Activated gamma-delta T cell treated with Interleukin-2 at 50 U/mL for 16 hours (primary cell): ENCODE results near the gene ABHD17A.
"Not testable (repeated sequence)": the region's sequence is repeated elsewhere in the genome, so short reads cannot be mapped to it uniquely, and the experiment has no call there.

ENCODE experiments used
- DNase-seq: peaks from one replicate; pipeline ENCODE4 v3.0.0-alpha.2; 2020

The ABHD17A gene

DNA sequence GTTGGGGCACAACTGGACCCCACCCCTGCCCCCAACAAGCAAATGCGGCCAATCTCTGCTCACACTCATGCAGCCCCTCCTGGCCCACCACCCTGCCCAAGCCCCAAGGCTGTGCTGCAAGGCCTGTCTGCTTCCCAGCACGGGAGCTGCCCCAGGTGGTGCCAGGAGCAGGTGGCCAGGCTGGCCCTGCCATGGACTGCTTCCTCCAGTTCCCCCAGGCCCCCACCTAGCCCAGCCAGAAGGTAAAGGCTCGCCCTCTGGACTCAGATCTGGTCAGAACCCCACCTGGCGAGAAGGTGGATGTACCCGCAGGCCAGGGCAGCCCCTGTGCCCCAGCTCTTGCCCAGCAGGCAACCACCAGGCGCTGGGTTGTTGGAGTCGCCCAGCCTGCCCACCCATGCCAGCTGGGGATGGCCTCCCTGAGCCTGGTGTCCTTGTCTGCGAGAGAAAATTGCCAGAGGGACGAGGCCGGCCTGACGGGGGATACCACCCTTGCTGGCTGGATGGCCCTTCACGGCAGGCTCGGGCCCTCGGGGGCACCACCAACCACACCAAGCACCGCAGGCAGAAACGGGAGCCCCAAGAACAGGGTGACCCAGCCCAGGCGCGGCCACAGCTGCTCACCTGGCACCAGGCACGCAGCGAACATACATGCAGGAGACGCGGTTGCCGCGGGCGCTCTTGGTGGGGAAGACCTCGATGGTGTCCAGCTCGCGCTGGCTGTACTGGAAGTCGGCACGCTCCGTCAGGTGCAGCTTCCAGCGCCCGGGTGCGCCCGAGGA, 4.5 kb downstream of the ABHD17A start:
- DNase-seq, result no peak

DNA sequence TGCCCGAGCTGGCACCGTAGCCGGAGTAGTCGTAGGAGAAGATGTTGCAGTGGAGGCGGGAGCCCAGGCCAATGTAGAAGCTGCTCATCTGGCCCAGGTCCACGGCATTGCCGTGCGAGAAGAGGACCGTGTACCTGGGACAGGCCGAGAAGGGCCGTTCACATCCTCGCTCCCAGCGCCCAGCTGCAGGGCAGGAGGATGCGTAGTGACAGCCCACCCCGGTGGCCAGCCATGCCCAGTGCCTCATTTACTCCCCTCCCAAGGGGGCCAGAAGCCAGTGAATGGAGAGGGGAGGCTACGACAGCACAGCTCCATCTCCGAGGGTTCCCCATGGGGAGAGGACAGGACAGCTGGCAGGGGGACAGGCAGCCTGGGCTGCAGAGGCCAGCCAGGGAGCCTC, 5.3 kb downstream of the ABHD17A start:
- not testable (repeated sequence) for DNase-seq

DNA sequence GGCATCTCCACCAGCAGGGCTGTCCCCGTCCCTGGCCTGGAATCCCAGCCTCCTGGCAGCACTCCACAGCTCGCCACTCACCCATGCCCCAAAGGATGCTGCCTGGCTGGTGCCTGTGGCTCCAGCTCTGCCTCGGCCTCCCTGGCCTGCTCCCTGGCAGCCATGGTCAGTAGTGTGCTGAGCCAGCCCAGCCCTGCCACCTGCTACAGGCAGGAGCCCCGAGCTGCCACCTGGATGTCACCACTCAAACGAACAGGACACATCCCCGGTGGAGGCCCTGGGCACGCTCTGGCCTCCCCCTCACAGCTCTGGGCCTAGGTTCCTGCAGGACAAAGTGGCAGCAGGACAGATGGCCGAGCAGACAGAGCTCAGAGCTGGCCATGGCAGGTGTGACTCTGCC, 6.7 kb downstream of the ABHD17A start:
- DNase-seq, result not testable (repeated sequence)

DNA sequence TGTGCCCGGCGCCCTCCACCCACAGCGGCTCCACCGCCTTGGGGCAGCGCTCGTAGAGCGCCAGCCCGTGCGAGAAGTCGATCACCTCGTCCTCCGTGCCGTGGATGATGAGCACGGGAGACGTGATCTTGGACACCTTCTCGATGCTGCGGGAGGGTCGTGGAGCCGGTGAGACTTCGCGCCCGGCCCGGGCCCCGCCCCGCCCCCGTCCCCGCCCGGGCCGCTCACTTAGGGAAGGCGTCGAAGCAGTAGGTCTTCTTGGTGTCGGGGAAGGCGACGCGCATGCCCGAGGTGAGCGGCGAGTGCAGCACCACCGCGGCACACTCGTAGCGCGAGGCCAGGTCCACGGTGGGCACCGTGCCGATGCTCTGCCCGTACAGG, 8.0 kb downstream of the ABHD17A start:
- not testable (repeated sequence) for DNase-seq

DNA sequence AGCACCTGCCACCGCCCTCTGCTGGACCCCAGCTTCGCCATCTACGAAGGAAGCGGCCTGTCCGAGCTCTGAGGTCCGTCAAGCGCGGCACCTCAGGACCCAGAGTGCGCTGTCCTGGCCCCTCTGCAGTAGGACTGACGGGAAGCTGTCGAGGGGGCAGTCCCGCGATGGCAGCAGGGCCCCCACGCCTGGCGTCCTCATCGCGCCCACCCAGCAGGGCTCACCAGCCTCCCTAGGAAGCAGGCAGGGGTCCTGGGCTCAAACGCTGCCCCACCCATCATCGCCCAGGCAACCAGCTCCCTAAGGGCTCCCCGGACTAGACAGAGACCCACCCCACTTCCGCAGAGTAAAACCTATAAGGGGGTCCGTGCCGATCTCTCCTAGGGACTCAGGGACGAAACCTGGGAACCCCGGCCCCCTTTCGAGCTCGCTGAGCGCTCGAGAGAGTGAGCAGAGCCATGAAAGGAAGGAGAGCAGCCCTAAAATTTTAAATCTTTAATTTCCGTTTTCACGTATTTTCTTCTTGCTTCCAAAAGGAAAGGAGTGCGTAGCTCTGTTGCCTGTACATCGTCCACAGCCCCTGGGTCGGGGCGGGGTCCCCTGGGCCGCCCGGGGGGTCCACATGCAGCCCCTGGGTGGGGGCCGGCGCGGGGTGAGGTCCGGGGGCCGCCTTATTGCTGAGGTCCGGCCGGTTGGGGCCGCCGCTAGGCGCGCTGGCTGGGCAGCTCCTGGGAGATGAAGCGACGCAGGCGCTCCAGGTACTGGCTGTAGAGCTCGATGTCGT, 8.6 kb downstream of the ABHD17A start:
- not testable (repeated sequence) for DNase-seq

DNA sequence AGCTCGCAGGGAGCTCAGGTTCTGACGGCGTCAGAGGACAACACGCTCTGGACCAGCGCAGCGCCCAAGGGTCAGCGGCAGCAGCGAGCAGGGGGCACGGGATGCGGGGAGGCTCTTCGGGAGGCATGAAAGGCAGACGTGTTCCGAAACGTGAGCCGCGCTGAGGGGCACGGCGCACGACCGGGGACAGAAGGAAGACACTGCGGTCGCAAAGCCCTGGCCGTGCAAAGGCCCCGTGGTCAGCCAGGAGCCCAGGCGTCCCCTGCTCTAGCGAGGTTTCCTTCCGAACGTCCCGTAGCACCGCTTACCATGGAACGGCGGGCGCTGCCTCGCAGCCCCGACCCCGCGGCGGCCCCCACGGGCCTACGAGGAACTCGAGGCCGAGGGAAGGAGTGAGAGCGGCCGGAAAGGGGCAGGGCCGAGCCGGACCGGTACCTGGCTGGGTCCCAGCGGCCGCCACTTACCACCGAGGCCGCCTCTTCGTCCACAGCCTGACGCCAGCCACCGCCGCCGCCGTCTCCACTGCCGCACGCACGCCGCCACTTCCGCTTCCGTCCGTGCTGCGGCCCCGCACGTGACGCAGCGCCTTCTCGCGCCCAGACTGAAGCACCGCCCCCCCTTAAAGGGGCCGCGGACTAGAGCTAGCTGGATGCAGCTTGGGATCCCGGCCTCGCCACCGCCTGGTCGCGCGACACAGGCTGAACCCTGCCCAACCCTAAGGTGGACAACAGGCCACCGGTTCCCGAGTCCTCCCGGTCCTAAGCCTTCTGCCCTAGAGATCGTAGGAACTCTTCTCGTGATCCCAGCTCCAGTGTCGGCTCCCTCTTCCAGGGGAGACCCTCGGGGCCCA, 9.4 kb downstream of the ABHD17A start:
- DNase-seq, result peak; percentile 85

DNA sequence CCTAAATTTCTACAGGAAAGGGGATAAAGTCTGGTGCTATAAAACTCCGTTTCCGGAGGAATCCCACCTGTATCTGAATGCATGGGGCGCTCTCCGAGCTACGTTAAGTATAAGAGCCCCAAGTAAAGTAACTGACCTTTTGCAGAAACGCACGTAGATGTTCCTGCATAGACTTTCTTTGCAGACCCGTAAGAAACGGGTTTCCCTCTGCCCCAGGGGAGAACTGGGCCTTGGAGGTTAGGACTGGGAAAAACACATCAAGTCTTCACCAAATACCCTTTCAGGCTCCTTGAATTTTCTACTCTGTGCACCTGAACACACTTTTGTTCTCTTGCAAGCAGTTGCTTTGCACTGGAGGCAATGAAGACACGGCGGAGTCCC, 10.0 kb downstream of the ABHD17A start:
- DNase-seq, result not testable (repeated sequence)

DNA sequence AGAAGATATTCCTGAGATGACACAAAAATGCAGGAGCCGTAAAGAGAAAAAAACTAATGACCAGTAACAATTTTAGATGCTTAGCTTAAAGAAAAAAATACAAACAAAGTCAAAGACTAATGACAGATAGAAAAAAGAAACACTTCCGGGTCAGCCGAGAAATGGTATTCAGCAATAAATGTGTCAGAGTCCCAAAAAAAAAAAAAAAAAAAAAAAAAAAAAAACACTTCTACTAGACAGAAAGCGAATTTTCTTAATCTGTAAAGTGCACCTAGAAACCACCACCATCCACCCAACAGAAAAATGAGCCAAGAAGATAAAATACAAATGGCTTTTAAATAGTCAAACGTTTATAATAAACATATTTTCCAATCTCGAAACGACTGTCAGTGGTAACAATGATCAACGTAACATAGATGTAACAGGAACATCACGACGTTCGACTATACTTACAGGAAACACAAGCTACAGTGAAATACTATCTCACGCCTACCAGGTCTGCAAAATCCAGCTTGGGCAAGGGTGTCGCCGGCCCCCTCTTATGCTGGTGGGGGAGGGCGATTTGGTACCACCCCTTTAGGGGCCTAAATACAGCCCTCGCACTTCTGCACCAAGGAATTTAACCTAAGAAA, 10.6 kb downstream of the ABHD17A start:
- peak; percentile 13 for DNase-seq

DNA sequence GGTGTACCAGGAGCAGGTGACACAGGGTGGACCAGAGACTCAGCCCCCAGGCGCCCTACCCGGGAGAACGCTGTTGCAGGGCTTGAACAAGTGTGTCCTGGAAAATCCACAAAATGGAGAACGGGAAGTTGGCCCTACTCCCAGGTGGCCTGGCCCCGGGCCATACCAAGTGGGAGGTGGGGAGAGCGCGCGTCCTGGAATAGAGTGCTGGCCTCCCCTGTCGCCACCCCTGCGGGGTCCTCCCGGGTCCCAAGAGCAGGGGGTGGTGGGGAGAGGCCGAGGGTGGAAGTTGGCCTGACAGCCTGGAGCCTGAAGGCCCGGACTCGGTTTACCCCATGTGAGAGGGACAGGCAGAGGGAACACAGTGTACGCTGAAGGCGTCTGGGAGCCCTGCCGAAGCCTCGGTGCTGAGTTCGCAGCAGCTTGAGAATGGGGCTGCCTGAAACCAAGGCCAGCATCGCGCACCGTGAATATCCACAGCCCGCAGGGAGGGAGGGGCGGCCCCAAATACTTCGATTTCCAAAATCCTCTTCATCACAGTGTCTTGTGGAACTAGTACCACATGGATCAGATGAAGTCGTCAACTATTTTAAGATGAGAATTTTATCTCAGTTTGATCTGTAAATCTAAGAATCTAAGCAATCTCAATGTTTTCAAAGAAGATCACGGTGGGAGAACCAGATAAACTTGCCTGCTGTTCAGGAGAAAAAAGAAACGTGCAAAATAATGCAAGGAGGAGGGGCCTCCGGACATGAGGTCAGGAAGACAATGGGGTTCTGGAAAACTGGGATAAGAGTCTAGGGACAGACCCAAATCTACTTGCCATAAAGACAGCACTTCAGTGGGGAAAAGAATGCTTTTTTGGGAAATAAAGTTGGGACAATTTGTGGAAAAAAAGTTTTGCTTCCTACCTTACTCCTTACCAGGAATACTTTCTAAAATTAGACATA, 11.5 kb downstream of the ABHD17A start:
- DNase-seq, result no peak

DNA sequence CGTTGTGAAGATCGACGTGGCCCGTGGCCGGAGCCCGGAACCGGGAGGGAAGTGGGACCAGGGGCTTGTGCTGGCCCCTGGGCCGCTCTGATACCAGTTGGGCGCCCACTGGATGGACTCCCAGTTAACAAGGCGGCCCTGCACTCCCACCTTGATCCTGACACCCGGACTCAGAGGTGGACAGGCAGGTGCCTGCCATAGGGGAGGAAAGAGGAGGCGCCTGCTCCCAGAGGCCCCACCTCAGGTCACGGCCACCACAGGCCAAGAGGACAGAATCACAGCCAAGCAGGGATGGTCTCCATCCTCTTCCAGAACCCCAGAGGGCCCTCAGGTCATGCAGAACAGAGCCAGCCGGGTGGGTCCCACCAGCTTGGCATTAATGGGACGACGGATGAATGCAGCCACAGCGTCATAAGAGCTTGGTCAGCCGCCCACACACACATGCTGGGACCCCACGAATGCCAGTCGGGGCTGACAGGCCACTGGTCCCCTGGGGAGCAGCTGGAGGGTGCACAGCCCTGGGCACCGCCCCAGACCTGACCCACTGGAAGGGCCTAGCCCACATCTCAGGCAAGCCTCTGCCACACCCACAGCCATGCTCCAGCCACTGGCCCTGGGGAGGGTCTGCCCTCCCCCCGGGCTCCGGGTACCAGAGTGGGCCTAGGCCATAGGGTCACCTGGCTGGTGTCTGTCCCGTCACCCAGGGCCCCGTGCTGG, 12.3 kb downstream of the ABHD17A start:
- DNase-seq, result no peak

DNA sequence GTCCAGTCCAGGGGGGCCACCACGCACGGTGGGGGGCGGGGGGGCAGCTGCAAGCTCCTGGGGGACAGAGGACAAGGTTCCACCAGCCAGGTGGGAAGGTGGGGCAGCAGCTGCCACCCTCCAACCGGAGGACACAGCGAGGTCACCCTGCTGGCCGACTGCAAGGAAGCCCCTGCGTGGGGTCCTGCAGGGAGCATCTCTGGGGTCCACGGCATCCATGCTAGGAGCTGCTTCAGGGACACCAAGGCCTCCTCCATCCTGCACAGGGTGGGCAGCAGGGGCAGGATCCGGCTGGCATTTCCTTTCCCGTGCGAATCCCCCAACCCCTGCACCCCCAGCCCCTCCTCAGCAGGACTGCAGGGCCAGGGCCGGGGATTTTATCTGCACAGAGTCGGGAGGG, 13.7 kb downstream of the ABHD17A start:
- no peak for DNase-seq

DNA sequence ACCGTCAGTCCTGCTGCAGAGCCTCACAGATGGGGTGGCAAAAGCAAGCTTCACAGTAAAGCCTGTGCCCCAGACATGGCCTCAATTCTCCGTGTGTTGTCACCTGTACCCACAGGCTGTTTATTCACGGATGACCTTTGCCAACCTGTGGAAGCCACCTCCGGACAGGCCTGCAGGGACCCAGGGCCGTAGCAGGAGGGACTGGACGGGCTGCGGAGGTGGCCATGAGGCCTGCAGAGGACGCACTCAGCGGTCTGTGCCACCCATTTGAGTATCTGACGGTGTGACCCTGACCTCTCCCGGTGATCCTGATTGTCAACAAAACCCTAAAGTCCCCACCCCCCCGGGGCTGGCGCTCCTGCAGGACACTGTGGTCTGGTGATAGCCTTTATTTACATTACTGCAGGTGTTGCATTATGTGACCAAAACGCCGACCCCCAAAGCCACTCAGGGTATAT, 14.1 kb downstream of the ABHD17A start:
- DNase-seq, result no peak

DNA sequence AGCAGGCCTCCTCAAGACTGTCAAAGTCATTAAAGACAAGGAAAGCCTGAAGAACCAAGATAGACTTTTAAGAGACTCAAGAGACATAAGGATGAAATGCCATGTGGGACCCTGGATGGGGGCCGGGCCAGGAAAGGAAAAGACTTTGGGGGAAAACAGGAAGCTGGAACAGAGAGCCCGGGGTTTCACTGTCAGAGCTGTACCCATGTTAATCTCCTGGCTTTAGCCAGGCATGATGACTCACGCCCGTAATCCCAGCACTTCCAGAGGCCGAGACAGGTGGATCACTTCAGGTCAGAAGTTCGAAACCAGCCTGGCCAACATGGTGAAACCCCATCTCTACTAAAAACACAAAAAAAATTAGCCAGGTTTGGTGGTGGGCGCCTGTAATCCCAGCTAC, 16.3 kb downstream of the ABHD17A start:
- DNase-seq, result no peak

DNA sequence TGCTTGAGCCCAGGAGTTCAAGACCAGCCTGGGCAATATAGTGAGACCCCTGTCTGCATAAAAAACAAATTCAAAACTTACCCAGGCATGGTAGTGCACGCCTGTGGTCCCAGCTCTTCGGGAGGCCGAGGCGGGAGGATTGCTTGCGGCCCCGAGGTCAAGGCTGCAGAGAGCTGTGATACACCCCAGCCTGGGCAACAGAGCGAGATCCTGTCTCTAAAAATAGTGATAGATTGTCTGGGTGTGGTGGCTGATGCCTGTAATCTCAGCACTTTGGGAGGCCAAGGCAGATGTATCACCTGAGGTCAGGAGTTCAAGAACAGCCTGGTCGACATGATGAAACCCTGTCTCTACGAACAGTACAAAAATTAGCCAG, 18.0 kb downstream of the ABHD17A start:
- no peak for DNase-seq

DNA sequence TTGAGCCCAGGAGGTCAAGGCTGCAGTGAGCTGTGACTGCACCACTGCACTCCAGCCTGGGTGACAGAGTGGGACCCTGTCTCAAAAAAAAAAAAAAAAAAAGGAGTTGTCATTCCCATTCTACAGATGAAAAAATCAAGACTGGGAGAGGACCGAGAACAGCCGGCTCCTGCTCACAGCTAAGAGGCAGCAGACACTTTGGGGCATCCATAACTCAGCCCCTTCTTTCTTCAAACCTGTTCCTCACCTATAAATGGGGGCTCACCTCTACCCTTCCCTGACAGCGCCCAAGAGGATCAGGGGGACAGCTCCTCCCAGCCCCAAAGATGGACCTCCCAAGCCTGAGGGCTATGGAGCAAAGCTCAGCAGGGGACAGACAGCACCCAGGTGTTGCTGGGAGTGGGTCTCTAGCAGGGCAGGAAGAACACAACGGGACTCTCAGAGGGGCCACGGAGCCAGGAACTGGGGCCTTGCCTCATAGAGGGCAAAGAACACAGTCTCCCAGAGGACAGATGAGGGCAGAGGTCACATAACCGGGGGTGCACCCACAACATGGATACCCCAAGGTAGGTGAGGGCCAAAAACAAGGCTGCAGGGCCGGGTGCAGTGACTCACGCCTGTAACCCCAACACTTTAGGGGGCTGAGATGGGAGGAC, 18.5 kb downstream of the ABHD17A start:
- no peak for DNase-seq

DNA sequence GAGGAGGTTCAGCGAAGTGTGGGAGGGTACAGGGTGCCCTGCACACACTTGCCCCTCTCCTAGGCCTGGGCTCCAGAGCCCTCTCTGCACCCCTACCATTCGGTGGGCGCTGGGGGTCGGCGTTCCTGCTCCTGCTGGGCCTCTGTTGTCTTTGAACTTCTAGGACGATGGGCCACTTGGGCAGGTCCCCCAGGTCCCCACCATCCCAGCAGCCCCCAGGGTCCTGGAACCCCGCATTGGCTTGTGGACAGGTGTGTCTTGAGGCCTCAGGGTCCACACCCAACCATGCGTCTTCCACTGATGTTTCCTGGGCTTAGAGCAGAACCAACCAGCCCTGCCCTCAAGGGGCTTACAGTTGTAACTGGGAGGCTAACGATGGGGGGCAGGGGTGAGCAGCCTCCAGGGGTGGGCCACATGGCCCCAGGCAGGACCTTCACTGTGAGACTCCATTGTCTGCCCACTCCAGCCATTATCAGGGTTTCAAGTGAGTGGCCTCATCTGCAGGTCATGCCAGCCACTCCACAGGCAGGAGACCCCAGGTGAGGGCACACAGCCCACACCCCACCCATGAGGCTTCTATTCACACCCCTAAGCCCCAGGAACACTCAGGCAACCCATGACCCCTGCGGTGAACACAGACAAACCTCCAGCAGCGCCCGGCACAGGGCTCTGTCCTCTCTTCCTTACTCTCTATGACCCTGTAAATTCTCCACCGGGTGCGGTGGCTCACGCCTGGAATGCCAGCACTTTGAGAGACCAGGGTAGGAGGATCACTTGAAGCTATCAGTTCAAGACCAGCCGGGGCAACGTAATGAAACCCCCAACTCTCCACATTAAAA, 19.9 kb downstream of the ABHD17A start:
- no peak for DNase-seq

DNA sequence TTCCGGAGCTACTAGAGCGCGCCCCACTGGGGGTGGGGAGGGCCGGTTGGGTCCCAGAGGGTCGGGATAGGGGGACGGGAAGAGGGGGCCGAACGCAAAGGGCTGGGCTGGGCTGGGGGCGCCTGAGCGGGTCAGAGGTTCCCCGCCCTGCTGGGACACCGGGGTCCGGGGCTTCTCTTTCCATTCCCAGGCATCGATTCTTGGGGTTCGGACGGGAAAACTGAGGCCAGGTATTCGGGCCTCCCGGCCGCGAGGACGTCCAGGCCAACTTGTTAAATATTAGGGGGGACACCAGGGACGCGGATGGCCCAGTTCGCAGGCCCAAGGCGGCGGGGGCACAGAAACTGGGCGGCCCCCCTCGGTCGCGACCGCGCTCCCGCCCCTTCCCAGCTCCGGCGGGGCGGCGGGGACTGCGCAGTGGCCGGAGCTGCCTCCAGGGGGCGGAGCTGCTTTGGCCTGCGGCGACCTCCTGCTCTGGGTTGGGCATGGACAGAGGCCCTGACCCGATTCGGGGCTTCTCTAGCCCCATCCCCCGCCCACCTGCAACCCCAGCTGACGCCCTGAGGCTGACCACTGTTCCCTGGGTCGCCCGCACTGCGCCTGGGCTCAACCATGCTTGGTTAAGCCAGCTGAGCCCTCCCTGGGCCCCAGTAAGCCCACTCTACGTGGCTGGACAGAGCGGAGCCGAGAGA, 20.7 kb downstream of the ABHD17A start:
- DNase-seq, result peak; percentile 47

DNA sequence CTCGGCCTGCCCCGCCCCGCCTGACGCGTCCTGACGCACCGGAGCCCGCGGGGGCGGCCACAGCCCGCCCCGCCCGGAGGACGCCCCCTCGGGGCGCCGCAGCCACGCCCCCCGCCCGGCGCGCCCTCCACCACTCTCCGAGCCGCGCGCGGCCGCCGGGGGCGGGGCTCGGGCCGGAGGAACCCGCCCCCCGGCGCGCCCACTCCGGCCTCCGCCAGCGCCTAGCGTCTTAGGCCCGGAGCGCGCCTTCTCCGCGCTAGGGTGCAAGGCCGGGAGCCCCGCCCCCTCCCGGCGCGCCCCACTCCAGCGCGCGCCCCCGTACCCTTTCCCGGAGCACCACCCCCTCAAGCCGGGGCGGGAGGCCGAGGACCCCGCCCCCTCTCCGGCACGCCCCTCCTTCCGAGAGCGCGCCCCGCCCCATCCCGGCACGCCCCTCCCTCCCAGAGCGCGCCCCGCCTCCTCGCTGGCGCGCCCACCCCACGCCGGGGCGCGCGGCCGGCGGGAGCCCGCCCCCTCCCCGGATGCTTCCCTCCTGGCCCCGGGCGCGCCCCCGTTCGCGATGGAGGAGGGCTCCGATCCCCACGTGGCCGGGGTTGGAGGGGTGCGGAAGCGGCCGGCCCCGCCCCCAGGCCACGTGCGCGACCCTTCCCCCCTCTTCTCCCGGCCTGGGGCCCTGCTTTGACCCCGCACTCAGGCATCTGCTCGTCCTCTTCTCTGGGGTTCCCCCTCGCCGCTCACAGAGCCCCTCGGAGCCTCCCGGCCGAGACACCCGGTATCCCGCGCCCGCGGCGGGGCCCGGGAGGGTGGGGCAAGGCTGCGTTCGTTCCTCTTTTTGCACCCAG, 21.4 kb downstream of the ABHD17A start:
- DNase-seq, result peak; percentile 93
